ENCODE measurements around the gene UBIAD1.

- no peak for TF ChIP-seq CTCF (IDR thresholded peaks at IDR 0.05)
- TF ChIP-seq POLR2A (IDR thresholded peaks at IDR 0.05): no peak
Observed at GRCh38 chr1:11238311-11238710, 34.7 kb upstream of the UBIAD1 start.
